Embryonic facial prominence (tissue), 1 donor: ENCODE results near the gene CEP126.
"Not testable (repeated sequence)": the region's sequence is repeated elsewhere in the genome, so short reads cannot be mapped to it uniquely, and the experiment has no call there.

Source experiments
- DNase-seq: peaks from one replicate; pipeline ENCODE4 v3.0.0-alpha.2; 2016; ENCODE audit errors: extremely low spot score

The CEP126 gene

DNA sequence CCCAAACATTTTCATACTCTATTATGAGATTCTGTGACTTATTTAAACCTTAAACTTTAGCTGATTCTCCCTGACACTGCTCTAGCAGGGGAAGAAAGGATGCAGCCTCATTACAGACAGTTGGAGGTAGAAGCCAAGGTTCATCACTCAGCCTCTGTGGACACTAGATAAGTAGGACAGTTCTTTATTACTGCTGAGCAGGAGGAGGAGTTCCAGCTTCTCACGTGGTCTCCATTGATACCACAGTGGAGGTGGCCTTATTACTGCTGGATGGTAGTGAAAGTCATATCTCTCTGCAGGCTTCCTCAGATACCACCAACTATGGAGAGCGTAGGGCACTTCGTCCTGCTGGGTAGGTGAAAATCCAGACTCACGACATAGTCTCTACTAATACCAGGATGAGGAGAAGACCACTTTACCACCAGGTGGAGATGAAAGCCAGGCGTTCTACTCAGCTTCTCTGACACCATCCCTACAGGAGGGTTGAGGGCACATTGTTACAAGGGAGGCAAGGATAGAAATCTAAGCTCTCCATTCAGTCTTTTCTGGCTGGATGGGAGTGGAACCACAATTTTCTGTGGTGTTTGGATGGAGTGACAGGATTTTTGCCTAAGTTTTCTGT, 14.6 kb downstream of the CEP126 start:
- no peak for DNase-seq

- no peak for DNase-seq
Observed at GRCh38 chr11:101931692-101932091, 16.9 kb downstream of the CEP126 start.

- no peak for DNase-seq
Observed at GRCh38 chr11:101940901-101941520, 26.2 kb downstream of the CEP126 start.

DNA sequence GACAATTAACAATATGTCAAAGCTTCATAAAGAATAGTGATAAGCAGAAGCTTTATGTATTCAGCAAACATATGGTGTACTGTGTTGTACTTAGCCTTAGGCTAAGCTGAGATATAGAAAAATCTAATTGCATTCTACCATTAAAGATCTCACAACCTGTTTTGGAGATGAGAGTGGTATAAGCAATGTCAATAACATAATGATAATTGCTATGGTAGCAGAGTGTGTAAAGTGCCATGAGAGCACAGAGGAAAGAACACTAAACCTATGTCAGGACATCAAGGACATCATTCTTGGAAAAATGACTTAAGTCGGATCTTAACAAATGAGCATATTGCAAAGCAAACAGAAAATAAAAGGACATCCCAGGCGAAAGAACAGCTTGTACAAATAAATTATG, 30.1 kb downstream of the CEP126 start:
- DNase-seq, result no peak

- DNase-seq, result no peak
Observed at GRCh38 chr11:101945448-101945847, 30.6 kb downstream of the CEP126 start.

DNA sequence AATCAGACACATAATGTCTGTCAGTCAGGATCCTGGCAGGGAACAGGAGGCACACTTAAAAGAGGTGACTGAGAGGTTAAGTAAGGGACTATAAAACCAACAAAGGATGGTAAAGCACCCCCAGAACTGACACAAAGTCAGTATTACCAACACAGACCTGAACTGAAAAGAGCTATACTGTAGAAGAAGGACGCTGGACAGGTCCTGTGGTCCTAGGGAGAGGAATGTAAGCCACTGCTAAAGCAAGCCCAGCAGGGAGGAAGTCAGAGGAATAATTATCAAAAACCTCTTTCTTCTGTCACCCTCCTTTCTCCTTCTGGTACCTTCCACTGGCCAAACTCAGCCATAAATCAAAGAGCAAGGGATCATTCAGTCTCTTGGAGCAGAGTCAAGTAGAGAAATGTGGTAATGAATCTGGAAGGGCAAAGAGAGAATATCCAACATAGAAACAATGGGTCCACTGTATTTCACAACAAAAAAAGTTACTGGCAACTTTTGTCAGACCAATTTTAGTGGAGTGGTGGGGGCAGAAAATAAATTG, 34.9 kb downstream of the CEP126 start:
- no peak for DNase-seq

- DNase-seq, result no peak
Observed at GRCh38 chr11:101955278-101955677, 40.5 kb downstream of the CEP126 start.

DNA sequence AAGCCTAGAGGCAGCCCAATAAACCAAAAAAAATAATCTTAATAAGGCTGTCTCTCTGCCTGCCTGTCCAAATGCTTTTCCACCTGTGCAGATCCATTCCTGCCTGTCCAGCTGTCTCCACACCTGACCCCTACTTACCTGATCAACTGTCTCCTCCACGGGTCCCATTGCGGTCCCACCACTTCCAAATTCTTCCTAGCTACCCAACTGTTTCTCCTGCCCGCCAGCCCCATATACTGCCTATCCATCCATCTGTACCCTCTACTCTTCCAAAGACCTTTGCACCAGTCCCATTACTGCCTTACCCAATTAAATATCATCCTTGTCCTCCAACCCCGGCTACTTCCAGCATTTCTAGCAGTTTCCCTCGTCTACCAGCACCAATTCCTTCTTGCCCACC, 40.9 kb downstream of the CEP126 start:
- DNase-seq, result no peak

DNA sequence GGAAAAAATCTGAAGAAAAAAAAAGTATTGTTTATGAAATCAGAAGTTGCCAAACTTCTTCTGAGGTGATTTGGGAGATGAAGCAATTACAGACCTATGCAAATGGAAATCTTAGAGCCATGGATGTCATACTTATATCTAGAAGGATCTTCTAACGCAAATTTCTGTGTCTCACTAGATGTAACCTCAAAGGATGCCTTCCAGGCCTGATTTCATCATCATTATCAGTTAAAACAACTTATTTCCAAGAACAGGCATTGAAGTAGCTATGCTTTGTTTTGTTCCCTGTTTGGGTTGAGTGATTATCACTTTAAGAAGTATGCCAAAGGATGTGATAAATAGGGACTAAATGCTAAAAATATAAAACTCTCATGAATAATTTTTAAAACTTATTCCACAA, 45.4 kb downstream of the CEP126 start:
- DNase-seq, result no peak

GRCh38 chr11:101964200-101964599, 49.4 kb downstream of the CEP126 start:
- not testable (repeated sequence) for DNase-seq

DNA sequence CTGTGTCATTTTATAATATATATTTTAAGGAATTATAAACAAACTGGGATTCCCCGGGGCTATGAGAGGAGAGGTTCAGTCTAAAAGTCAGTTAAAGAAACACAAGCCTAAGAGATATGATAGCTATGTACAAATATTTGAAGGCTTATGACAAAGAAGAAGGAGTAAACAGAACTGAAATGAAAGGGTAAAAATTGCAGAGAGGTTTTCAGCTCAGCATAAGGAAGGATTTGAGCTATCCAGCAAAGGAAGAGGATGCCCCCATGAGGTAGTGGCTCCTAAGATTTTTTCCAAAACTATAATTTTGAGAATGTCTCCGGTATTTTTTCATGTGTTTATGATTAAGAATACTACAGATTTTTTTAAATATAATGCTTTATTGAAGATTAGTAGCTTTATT, 59.4 kb downstream of the CEP126 start:
- no peak for DNase-seq

GRCh38 chr11:101974771-101975170, 60.0 kb downstream of the CEP126 start:
- no peak for DNase-seq

DNA sequence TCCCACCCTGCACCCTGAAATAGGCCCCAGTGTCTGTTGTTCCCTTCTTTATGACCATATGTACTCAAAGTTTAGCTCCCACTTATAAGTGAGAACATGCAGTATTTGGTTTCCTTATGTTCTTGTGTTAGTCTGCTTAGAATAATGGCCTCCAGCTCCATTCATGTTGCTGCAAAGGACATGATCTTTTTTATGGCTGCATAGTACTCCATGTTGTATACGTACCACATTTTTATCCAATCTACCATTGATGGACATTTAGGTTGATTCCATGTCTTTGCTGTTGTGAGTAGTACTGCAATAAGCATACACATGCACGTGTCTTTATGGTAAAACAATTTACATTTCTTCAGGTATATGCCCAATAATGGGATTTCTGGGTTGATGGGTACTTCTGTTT, 60.9 kb downstream of the CEP126 start:
- no peak for DNase-seq

DNA sequence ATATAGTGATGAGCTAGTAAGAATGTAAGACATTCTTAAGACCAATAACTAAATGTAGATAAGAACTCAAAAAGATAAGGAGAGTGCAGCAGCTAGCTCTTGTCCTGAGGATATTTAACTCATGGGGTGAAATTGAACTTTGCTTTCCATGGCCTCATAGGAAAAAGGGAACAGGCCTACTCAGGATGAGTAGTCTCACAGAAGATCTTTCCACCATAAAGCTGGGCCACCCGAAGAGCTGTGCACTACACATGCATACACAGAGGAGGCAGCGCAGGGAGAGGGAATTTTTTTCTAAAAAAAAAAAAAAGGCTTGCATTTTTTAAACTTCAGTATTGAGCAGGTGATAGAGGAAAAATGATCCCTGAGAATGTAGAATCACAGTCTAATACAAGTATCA, 72.6 kb downstream of the CEP126 start:
- no peak for DNase-seq

- no peak for DNase-seq
Observed at GRCh38 chr11:101993172-101993571, 78.4 kb downstream of the CEP126 start.

GRCh38 chr11:101994052-101994469, 79.3 kb downstream of the CEP126 start:
- not testable (repeated sequence) for DNase-seq

DNA sequence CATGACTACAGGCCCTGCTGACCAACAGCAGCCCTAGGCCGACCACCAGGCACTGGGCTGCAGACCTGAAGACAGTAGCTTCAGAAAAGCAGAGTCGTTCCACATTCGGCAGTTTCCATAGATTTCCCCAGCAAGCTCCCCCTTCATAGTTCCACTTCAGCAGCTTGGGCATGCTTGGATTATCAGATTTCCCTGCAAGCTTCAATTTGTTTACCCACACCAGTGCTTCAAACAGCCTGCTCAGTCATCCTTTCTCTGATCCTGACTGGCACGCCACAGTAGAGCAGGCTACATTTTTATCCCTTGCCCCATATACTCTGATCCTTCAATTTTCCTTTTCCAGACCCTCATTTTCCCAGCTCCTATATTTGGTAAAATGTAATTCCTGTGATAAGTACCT, 81.3 kb downstream of the CEP126 start:
- no peak for DNase-seq

- no peak for DNase-seq
Observed at GRCh38 chr11:102001657-102002338, 87.0 kb downstream of the CEP126 start.

GRCh38 chr11:102004220-102004619, 89.4 kb downstream of the CEP126 start:
- no peak for DNase-seq

GRCh38 chr11:102005306-102005705, 90.5 kb downstream of the CEP126 start:
- DNase-seq, result no peak

- DNase-seq, result no peak
Observed at GRCh38 chr11:102006835-102007566, 92.2 kb downstream of the CEP126 start.
